IMR-90 (cell line): Measurements from ENCODE around the gene HMX2. TPM values are rescaled to one million over a fixed set of nuclear protein-coding genes. Genes with fewer than 3 reads are reported as not detected.

ENCODE experiments used
- ATAC-seq: fragments of 200-7000 bp; cut with Tn5 transposase; 2 replicates; pipeline ENCODE4 v1.9.1; 2020; ENCODE audit warnings: low read depth, mild to moderate bottlenecking, moderate library complexity
- BruUV-seq: library from RNA; stranded (reverse); fragments of 400-500 nt; replicated peaks from 2 replicates; lab custom pipeline; 2021; lab: Mats Ljungman, UMichigan
- CTCF ChIA-PET: fragments of 300-600 bp; formaldehyde crosslinking; extraction: SDS; loops from one replicate; lab custom pipeline; 2021; ENCODE audit warnings: antibody characterized with exemption; lab: Yijun Ruan, JAX
- POLR2A ChIA-PET: fragments of 300-600 bp; sonication (Branson Sonifier 250); formaldehyde crosslinking; loops from one replicate; lab custom pipeline; 2022; ENCODE audit warnings: antibody characterized with exemption; ENCODE audit not compliant: unreplicated experiment; lab: Charles Lee
- DNase-seq: peaks from one replicate; pipeline ENCODE4 v3.0.0; 2013
- H2AFZ ChIP-seq: replicated peaks from 2 replicates; pipeline ENCODE3; 2013; ENCODE audit warnings: low read length, mild to moderate bottlenecking; ENCODE audit not compliant: poor library complexity
- H2AK5ac ChIP-seq: 2 replicates; pipeline ENCODE4 v1.6.1; 2013; ENCODE audit warnings: low read depth, low read length, inconsistent platforms
- H2AK9ac ChIP-seq: replicated peaks from 2 replicates; pipeline ENCODE3; 2013; ENCODE audit warnings: mild to moderate bottlenecking, low read depth, low read length, moderate library complexity; ENCODE audit not compliant: poor library complexity
- H2BK120ac ChIP-seq: 2 replicates; pipeline ENCODE4 v1.6.1; 2013; ENCODE audit warnings: low read depth, low read length, inconsistent platforms
- H2BK15ac ChIP-seq: 3 replicates; pipeline ENCODE4 v1.6.1; 2013; ENCODE audit warnings: low read depth, low read length, inconsistent platforms
- H2BK20ac ChIP-seq: 2 replicates; pipeline ENCODE4 v1.6.1; 2013; ENCODE audit warnings: low read depth, mild to moderate bottlenecking, inconsistent platforms, low read length, moderate library complexity
- H2BK5ac ChIP-seq: 2 replicates; pipeline ENCODE4 v1.6.1; 2013; ENCODE audit warnings: mild to moderate bottlenecking, low read depth, low read length, inconsistent platforms; ENCODE audit not compliant: poor library complexity, severe bottlenecking
- H3K14ac ChIP-seq: replicated peaks from 2 replicates; pipeline ENCODE4 v1.6.1; 2013; ENCODE audit warnings: low read depth, low read length, inconsistent platforms
- H3K18ac ChIP-seq: 2 replicates; pipeline ENCODE4 v1.6.1; 2013; ENCODE audit warnings: low read depth, low read length, control low read depth
- H3K23ac ChIP-seq: 2 replicates; pipeline ENCODE4 v1.6.1; 2013; ENCODE audit warnings: low read depth, low read length, inconsistent platforms
- H3K27ac ChIP-seq: 2 replicates; pipeline ENCODE4 v1.5.1; 2013; ENCODE audit warnings: mild to moderate bottlenecking, control low read depth, low read length; ENCODE audit not compliant: insufficient read depth
- H3K27me3 ChIP-seq: 2 replicates; pipeline ENCODE4 v1.6.1; 2013; ENCODE audit warnings: low read length; ENCODE audit not compliant: control insufficient read depth, insufficient read depth
- H3K36me3 ChIP-seq: 2 replicates; pipeline ENCODE4 v1.6.1; 2013; ENCODE audit warnings: low read length, mixed read lengths; ENCODE audit not compliant: control insufficient read depth, insufficient read depth
- H3K4ac ChIP-seq: 2 replicates; pipeline ENCODE4 v1.6.1; 2013; ENCODE audit warnings: low read depth, low read length, inconsistent platforms
- H3K4me1 ChIP-seq: 2 replicates; pipeline ENCODE4 v1.6.1; 2013; ENCODE audit warnings: low read length, mixed read lengths; ENCODE audit not compliant: control insufficient read depth, insufficient read depth
- H3K4me2 ChIP-seq: 2 replicates; pipeline ENCODE4 v1.6.1; 2013; ENCODE audit warnings: low read depth, mild to moderate bottlenecking, control low read depth, low read length, moderate library complexity
- H3K4me3 ChIP-seq: 2 replicates; pipeline ENCODE4 v1.5.1; 2013; ENCODE audit warnings: low read depth, mild to moderate bottlenecking, control low read depth, low read length, moderate library complexity; ENCODE audit not compliant: insufficient read depth
- H3K56ac ChIP-seq: 2 replicates; pipeline ENCODE4 v1.6.1; 2013; ENCODE audit warnings: low read length, inconsistent platforms; ENCODE audit not compliant: insufficient read depth; ENCODE audit errors: extremely low read depth
- H3K79me1 ChIP-seq, 2 experiments: 2 replicates each; pipeline ENCODE4 v1.6.1; 2013; ENCODE audit warnings: low read length in 2 of 2, inconsistent platforms in 1 of 2, low read depth in 1 of 2
- H3K9ac ChIP-seq: 2 replicates; pipeline ENCODE4 v1.6.1; 2013; ENCODE audit warnings: low read depth, low read length, control low read depth
- H3K9me1 ChIP-seq: 2 replicates; pipeline ENCODE4 v1.6.1; 2013; ENCODE audit warnings: low read length, inconsistent platforms; ENCODE audit not compliant: insufficient read depth
- H3K9me3 ChIP-seq: 2 replicates; pipeline ENCODE4 v1.6.1; 2013; ENCODE audit warnings: low read length; ENCODE audit not compliant: control insufficient read depth, insufficient read depth
- H4K20me1 ChIP-seq: 2 replicates; pipeline ENCODE4 v1.6.1; 2013; ENCODE audit warnings: low read length, inconsistent platforms; ENCODE audit not compliant: insufficient read depth
- H4K5ac ChIP-seq: 2 replicates; pipeline ENCODE4 v1.6.1; 2013; ENCODE audit warnings: mild to moderate bottlenecking, low read depth, low read length, control low read depth
- H4K8ac ChIP-seq, 2 experiments: 2 replicates each; pipeline ENCODE4 v1.6.1; 2013; ENCODE audit warnings: low read depth in 2 of 2, low read length in 2 of 2, control low read depth in 1 of 2, inconsistent platforms in 1 of 2
- H4K91ac ChIP-seq: 2 replicates; pipeline ENCODE4 v1.6.1; 2013; ENCODE audit warnings: low read depth, low read length, inconsistent platforms; ENCODE audit not compliant: insufficient read depth
- WGBS, 2 experiments: methylation state at CpG; one replicate each; pipeline versions ENCODE4 v1.1.5 to v1.1.7; 2013; ENCODE audit warnings: missing lambda C conversion rate in 2 of 2; ENCODE audit not compliant: insufficient read length in 1 of 2; ENCODE audit errors: extremely low coverage in 2 of 2; 5-methylcytosine and 5-hydroxymethylcytosine counted together
- dilution Hi-C: fragments of 300-500 bp; cut with HindIII; formaldehyde crosslinking; loops from one replicate; pipeline ENCODE4 v1.14.3; 2018; ENCODE audit warnings: low sequenced_read_pairs; ENCODE audit not compliant: unreplicated experiment
- in situ Hi-C: fragments of 300-500 bp; cut with MboI; formaldehyde crosslinking; loops from 3 replicates; pipeline ENCODE4 v1.14.3; 2019; ENCODE audit warnings: low sequenced_read_pairs, inconsistent platforms, mixed read lengths
- intact Hi-C: fragments of 100-400 bp; cut with micrococcal nuclease; formaldehyde crosslinking; loops from 2 replicates; pipeline ENCODE4 v1.10.0; 2022
- polyA plus RNA-seq, 3 experiments: library from polyadenylated mRNA; depleted of rRNA; stranded (reverse); fragments of >200 nt; gene quantifications; 2 replicates each; pipeline ENCODE4 v1.2.3, GENCODE V29; 2012; ENCODE audit warnings: low replicate concordance in 1 of 3
- total RNA-seq: library from RNA; depleted of rRNA; stranded (reverse); fragments of >200 nt; gene quantifications from 2 replicates; pipeline ENCODE4 v1.2.3, GENCODE V29; 2012
- TF ChIP-seq, protein P1 (sequence below): fragments of 150-350 bp; IDR thresholded peaks from 2 replicates; pipeline ENCODE4 v1.6.1; 2017; ENCODE audit warnings: mild to moderate bottlenecking, antibody characterized with exemption, low read length, low read depth

Gene HMX2
- total and polyA plus RNA-seq, 2 of the 4 experiments (the other 2 are of a cell fraction): not detected

GRCh38 chr10:123149162-123149567, 1.2 kb downstream of the HMX2 start:
- H3K18ac ChIP-seq: no peak overlapping the region
- no peak overlapping the region for H4K5ac ChIP-seq
- peaks cover 79% of the 10 kb centered on the region for H3K27me3 ChIP-seq
- H4K8ac ChIP-seq: no peak overlapping the region
- in situ Hi-C loops (loop anchor here (25.0 kb wide), 1 partner anchor 1238 kb away; no protein-coding TSS in a partner anchor), dilution Hi-C loops (no loop called here), intact Hi-C loops (no loop called here)
- TF ChIP-seq, protein P1, sequence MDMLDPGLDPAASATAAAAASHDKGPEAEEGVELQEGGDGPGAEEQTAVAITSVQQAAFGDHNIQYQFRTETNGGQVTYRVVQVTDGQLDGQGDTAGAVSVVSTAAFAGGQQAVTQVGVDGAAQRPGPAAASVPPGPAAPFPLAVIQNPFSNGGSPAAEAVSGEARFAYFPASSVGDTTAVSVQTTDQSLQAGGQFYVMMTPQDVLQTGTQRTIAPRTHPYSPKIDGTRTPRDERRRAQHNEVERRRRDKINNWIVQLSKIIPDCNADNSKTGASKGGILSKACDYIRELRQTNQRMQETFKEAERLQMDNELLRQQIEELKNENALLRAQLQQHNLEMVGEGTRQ: no peak
- H2BK20ac ChIP-seq: no peak overlapping the region
- H3K36me3 ChIP-seq: no peaks in the 10 kb centered on the region
- H3K27ac ChIP-seq: no peak overlapping the region
- no peak overlapping the region for H2AK5ac ChIP-seq
- no TSS peak for BruUV-seq
- H3K9me1 ChIP-seq: no peaks in the 10 kb centered on the region; the same call in 1 of the 2 replicates
- H3K79me1 ChIP-seq: no peaks in the 10 kb centered on the region
- no peak overlapping the region for H2BK15ac ChIP-seq
- H3K4me3 ChIP-seq: no peak overlapping the region; the same call in 1 of the 2 replicates
- H2AFZ ChIP-seq: no peak overlapping the region
- ChIA-PET POLR2A (no interaction called here), CTCF (interaction anchor here (1.1 kb wide), 1 partner anchor 9 kb away, joined by 4 read pairs; no protein-coding TSS in a partner anchor)
- DNase-seq (no peak), ATAC-seq (no peak)
- WGBS, 2 experiments: 0% methylated on average over 4 of the region's 12 CpGs; no CpG with 5 or more reads in 1 of the 2 experiments
- H2AK9ac ChIP-seq: no peak overlapping the region
- 0 out of 2 replicates have a peak, but pooled peaks cover 3% of the 10 kb centered on the region for H4K20me1 ChIP-seq
- peaks cover 7% of the 10 kb centered on the region for H3K9me3 ChIP-seq
- no peak overlapping the region for H3K14ac ChIP-seq
- no peak overlapping the region for H2BK5ac ChIP-seq
- H3K4me2 ChIP-seq: no peak overlapping the region
- no peak overlapping the region for H2BK120ac ChIP-seq
- H3K4ac ChIP-seq: no peak overlapping the region
- H3K4me1 ChIP-seq: no peaks in the 10 kb centered on the region; the same call in 1 of the 2 replicates
- no peak overlapping the region for H3K9ac ChIP-seq
- no peak overlapping the region for H4K91ac ChIP-seq
- H3K23ac ChIP-seq: no peak overlapping the region
- no peak overlapping the region for H3K56ac ChIP-seq
